GM18511 (cell line): ENCODE measurements around the gene HSPA1A.
"Not testable (repeated sequence)": the region's sequence is repeated elsewhere in the genome, so short reads cannot be mapped to it uniquely, and the experiment has no call there.

ENCODE experiments used
- ATAC-seq: cut with Tn5 transposase; IDR thresholded peaks from one replicate; pipeline ENCODE4 v1.9.1; 2021; ENCODE audit warnings: mild to moderate bottlenecking, moderate library complexity; ENCODE audit not compliant: unreplicated experiment

HSPA1A gene

GRCh38 chr6:31806470-31807272 is 8.7 kb upstream of the HSPA1A start, which contains the start of gene LSM2:
TSS of gene LSM2 (minus strand) at chr6:31806966. CDS start at chr6:31806757, 209 bp downstream.
- ATAC-seq = peak; percentile 93

DNA sequence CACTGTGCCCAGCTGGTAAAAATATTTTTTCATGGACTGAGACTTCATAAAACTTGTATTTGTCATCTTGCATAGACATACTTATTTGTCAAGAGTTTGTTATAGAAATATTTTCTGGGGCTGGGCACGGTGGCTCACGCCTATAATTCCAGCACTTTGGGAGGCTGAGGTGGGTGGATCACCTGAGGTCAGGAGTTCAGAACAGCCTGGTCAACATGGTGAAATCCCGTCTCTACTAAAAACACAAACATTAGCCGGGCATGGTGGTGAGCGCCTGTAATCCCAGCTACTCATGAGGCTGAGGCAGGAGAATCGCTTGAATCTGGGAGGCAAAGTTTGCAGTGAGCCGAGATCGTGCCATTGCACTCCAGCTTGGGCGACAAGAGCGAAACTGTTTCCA is 6.7 kb upstream of the HSPA1A start:
- not testable (repeated sequence) for ATAC-seq

- ATAC-seq = no peak
Measured at GRCh38 chr6:31811645-31812044, 3.7 kb upstream of the HSPA1A start.

GRCh38 chr6:31813465-31813849 is 1.9 kb upstream of the HSPA1A start:
- no peak for ATAC-seq

GRCh38 chr6:31814677-31815024 is 692 bp upstream of the HSPA1A start:
- no peak for ATAC-seq

- not testable (repeated sequence) for ATAC-seq
Measured at GRCh38 chr6:31817133-31817928, 2.0 kb downstream of the HSPA1A start.

DNA sequence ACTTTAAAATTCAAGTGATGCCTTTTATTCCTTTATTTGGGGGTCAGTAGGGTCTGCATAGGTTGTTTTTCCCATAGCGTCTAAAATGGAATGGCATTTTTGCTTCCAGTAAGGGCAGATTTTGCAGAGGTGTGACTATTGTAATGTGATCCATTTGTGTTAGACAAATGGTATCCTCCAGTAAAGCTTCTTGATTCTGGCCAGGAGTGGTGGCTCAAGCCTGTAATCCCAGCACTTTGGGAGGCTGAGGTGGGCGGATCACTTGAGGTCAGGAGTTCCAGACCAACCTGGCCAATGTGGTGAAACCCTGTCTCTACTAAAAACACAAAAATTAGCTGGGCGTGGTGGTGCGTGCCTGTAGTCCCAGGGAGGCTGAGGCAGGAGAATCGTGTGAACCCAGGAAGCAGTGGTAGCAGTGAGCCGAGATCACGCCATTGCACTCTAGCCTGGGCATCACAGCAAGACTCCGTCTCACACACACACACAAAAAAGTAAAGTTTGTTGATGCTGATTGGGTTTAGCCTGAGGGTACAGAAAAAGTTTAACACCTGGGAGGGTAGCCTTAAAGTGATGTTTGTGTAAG is 2.7 kb downstream of the HSPA1A start:
- not testable (repeated sequence) for ATAC-seq

DNA sequence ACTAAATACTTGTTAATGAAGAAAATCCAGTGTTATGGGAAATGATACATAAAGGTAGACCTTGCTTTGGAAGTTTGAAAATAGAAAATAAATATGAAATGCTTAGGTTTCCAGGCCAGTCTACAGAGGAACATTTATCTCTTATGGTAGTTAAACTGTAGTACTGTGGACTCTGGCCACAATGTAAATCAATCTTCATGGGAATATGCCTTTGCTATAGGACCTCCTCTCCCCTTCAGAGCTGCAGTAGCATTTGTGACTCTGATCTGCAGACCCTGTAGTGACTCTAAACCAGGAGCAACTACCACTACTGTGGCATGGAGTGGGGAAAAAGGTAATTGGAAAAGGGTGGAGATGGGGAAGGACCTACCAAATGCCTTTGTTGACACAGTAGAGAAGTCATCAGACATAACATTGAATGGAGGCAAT is 4.5 kb downstream of the HSPA1A start:
- no peak for ATAC-seq

GRCh38 chr6:31820399-31820798 is 5.1 kb downstream of the HSPA1A start:
- ATAC-seq = not testable (repeated sequence)

GRCh38 chr6:31821301-31822035 is 6.1 kb downstream of the HSPA1A start:
- ATAC-seq = no peak

DNA sequence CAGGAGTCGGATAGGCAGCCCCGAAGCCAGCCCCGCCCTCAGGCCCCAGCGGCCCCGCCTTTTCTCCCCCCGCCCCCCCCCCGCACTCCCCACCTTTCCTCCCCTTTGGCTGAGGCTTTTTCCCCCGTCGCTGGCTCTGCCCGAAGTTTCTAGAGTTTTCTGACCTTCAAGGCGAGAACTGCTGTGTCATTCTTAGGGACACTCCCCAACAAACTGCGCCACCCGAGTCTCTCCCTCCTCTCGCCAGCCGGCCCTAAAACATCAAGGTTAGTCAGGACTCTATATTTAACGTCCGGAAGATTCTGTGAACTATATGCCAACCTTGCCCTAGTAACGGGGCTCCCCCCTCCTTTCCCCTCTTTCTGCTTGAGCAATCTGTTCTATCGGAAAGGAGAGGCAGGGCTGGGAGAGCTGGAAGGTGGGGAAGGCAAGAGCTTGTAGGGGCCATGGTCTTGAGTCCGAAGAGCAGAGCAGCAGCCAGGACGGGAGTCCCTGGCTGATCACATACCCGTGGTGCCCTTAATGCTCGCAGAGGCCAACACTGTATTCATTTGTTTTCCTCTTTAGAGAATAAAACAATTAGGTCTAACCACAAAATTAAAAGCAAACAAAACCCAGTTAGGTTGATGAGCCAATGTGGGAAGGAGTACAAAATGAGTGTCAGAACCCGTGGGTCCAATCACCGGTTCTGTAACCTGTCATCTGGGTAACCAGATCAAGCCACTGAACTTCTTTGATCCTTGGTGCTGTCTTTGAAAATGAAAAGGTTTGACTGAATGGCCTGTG is 6.9 kb downstream of the HSPA1A start:
- ATAC-seq = no peak

- ATAC-seq = not testable (repeated sequence)
Measured at GRCh38 chr6:31823592-31824196, 8.4 kb downstream of the HSPA1A start.

DNA sequence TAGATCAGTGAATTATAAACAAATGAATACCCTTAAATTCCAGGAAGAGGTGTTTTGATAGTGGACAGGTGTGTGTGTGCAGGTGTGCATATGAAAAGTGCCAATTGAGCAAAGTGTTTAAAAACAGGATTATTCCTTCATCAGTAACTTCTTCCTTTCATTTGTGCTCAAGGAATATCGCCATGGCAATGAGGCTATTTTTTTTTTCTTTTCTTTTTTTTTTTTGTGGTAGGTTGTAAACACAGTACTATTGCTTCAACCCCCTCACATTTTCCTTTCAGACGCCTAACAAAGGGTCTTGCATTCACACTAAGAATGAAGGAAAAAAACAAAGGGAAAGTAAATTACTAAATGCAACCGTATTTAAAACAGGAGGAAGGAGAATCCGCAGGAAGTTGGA is 10.2 kb downstream of the HSPA1A start:
- no peak for ATAC-seq

DNA sequence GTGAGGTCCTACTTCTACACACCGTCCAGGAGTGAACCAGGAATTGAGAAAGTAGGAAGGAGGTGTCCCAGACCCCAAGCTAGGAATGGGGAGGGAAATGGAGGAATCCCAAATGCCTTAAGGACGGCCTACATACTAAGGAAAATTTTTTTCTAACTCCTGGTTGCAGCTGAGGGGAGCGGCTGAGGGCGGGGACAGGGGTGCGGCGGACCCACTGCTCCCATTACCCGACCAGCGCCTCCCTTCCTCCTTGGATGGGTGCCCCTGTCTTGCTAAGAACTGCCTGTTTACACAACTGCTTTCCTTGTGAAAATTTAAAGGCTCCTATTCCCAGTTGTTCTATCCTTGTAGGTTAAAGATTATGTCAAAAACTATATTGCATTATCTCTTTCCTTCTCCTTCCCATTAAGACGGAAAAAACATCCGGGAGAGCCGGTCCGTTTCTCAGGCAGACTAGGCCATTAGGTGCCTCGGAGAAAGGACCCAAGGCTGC is 11.5 kb downstream of the HSPA1A start:
- peak; percentile 24 for ATAC-seq

- peak; percentile 76 for ATAC-seq
Measured at GRCh38 chr6:31827286-31828079, 12.1 kb downstream of the HSPA1A start, which contains the start of gene HSPA1B. TSS of gene HSPA1B (plus strand) at chr6:31827738. CDS start at chr6:31827951, 213 bp downstream.

DNA sequence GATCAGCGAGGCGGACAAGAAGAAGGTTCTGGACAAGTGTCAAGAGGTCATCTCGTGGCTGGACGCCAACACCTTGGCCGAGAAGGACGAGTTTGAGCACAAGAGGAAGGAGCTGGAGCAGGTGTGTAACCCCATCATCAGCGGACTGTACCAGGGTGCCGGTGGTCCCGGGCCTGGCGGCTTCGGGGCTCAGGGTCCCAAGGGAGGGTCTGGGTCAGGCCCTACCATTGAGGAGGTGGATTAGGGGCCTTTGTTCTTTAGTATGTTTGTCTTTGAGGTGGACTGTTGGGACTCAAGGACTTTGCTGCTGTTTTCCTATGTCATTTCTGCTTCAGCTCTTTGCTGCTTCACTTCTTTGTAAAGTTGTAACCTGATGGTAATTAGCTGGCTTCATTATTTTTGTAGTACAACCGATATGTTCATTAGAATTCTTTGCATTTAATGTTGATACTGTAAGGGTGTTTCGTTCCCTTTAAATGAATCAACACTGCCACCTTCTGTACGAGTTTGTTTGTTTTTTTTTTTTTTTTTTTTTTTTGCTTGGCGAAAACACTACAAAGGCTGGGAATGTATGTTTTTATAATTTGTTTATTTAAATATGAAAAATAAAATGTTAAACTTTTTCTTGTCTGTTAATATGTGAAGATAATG is 14.4 kb downstream of the HSPA1A start:
- no peak for ATAC-seq

GRCh38 chr6:31830886-31831335 is 15.6 kb downstream of the HSPA1A start:
- ATAC-seq = no peak
